HG03342 (cell line): ENCODE measurements around the gene GDAP2.
A peak's percentile ranks its signal among the peaks of the same experiment; 100 is the strongest.
"Not testable (repeated sequence)": the region's sequence is repeated elsewhere in the genome, so short reads cannot be mapped to it uniquely, and the experiment has no call there.

Experiments
- ATAC-seq: cut with Tn5 transposase; IDR thresholded peaks from one replicate; pipeline ENCODE4 v1.9.1; 2021; ENCODE audit warnings: mild to moderate bottlenecking, moderate library complexity; ENCODE audit not compliant: unreplicated experiment

The GDAP2 gene

DNA sequence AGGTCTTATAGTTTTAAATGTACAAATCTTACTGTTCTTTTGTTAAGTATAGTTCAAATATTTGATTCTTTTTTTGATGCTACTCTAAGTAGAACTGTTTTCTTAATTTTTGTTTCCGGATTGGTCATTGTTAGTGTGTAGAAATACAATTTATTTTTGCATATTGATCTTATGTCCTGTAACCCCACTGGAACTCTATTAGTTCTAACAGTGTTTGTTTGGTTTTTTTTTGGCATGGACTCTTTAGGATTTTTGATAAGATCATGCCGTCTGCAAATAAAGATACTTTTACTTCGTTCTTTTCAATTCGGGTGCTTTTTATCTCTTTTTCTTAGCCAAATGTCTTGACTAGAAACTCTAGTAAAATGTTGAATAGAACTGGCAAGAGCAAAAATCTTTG, 26.5 kb downstream of the GDAP2 start:
- no peak for ATAC-seq

GRCh38 chr1:117899801-117900200, 29.6 kb downstream of the GDAP2 start:
- ATAC-seq: no peak

DNA sequence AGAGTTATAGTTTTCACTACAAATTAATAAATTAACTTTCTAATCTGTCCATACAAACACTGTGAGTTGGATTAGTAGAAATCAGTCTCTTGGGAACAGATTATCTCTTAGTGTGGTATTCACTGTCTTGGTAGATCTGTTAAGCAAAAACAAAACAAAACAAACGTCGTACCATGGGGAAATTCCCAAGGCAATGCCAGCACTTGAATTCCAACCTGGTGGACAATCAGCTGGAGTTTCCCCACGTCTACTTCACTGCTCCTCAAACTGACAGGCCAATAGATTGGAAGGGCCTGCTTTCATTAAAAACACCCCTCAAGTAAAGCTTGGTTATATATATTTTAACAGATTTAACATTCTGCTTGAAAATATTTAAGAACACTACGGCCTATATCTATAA, 31.9 kb downstream of the GDAP2 start:
- ATAC-seq: no peak

DNA sequence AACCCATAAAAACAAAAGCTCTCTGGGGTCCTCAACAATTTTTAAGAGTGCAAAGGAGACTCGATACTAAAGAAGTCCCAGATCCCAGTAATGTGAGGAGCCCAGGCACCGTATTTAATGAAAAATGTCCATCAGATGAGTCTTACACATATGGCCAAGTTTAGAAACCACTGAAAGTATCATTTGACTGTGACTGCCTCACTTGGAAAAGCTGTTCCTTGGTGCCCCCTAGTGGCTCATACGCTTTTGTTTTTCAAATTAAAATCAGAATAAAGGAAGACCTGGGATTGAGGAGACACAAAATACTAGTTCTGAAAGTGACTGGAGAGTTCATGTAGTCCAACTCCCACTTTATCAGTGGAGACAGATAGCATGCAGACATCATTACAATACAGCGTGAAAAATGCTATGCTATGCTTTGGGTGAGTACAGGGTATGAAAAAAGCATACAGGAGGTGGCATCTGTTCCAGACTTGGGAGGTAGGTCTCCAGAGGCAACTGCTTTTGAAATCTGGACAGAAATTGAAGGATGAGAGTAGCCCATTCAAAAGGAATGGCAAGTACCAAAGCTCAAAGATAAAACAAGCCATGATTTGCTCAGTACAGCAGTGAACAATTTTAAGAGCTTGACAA, 33.8 kb downstream of the GDAP2 start:
- peak; percentile 93 for ATAC-seq

DNA sequence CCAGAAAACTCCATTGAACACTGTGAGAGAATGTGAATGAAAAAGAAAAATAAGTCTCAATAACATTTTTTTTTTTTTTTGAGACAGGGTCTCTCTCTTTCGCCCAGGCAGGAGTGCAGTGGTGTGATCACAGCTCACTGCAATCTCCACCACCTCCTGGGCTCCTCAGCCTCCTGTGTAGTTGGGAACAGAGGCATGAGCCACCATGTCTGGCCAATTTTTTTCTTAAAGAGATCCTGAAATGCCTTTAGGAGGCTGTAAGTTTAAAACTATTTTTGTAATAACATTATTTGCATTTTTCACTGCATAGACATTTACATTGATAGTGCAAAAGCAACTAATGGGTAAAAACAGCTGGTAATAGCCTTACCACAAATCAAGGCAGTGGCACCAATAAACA, 35.3 kb downstream of the GDAP2 start:
- ATAC-seq: no peak

- ATAC-seq: no peak
These were observed 36.9 kb downstream of the GDAP2 start for GRCh38 chr1:117892512-117892911.

DNA sequence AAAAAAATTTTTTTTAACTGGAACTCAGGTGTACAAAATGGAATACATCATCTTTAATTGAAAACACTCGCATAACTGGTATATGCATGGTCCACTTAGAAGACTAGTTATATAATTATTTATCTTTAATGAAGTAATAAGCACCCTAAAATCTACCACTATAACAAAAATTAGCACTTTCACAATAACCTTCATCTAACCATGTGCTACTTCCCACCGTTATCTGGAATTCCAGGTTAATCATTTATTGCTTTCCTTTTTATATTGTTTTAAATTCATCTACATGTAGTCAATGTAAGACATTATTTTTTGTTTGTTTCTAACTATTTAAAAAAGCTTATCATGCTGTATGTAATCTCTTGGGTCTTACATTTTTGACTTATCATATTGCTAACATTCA, 39.0 kb downstream of the GDAP2 start:
- ATAC-seq: no peak

DNA sequence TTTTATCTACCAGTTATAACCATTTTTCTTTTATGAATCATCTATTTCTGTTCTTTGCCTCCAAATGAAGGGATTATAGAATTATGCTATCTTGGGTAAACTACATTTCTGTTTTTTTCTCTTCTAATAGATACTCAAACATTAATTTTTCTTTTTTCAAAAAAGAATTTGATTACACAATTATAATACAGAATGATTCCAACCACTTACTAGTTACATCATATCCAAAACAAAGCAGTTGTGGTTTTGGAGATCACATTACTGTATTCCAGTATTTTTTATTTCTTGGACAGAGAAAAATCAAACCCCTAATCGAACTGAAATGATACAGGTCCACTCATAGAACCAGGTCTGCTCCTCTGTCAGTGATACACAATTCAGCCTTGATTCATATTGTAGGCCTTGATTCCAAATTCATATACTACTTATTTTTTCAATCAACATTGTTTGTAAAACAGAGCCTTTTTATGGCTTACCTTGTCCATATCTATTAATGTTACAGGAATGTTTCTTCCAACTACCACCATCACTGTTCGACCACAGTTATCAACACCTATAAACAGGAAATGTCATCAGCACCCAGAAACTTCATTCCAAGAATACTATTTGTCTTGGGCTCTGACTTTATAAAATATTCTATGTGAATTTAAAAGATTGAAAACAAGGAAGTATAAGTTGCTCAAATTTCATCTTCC, 43.2 kb downstream of the GDAP2 start:
- ATAC-seq: no peak

- ATAC-seq: no peak
These were observed 45.8 kb downstream of the GDAP2 start for GRCh38 chr1:117883616-117884015.

- ATAC-seq: no peak
These were observed 50.1 kb downstream of the GDAP2 start for GRCh38 chr1:117879284-117879683.

DNA sequence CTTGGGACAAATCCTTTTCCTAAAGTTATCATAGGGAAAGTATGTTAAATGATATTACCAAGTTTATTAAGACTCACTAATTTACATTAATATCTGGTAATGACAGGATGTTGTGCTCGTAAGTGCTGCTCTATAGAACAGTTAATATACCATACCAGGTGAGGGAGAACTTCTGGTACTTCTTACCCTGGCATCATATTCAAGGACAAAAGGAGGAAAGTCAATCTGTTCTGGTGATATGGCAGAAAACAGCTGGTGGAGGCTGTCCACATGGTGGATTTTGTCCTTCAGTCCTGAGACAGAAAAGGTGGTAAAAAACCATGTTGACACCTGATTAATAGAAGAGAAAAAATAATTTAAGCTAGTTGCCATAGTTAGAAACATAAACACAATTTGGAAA, 51.6 kb downstream of the GDAP2 start:
- no peak for ATAC-seq

GRCh38 chr1:117871013-117871412, 58.4 kb downstream of the GDAP2 start:
- no peak for ATAC-seq

- ATAC-seq: no peak
These were observed 67.7 kb downstream of the GDAP2 start for GRCh38 chr1:117861694-117862093.

- no peak for ATAC-seq
These were observed 68.4 kb downstream of the GDAP2 start for GRCh38 chr1:117860896-117861610.

- no peak for ATAC-seq
These were observed 69.5 kb downstream of the GDAP2 start for GRCh38 chr1:117859901-117860300.

DNA sequence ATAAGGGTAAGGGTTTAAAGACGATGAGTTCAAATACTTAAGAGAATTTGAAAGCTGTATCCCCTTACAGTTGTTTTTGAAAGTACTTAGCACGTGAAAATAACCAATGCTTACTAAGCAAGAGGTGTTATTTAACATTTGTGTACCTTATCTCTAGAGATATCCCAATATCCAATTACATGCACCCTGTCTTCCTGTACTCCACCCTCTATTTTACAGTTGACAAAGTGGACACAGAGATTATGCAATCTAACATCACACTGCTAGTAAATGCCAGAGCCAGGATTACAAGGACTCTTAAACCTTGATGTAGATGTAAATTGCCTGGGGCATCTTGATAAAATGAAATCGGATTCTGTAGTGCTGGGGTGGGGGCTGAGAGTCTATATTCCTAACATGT, 72.0 kb downstream of the GDAP2 start:
- no peak for ATAC-seq

GRCh38 chr1:117852853-117853553, 76.4 kb downstream of the GDAP2 start:
- no peak for ATAC-seq

GRCh38 chr1:117851687-117852086, 77.7 kb downstream of the GDAP2 start:
- no peak for ATAC-seq

GRCh38 chr1:117846674-117847425, 82.6 kb downstream of the GDAP2 start:
- no peak for ATAC-seq

DNA sequence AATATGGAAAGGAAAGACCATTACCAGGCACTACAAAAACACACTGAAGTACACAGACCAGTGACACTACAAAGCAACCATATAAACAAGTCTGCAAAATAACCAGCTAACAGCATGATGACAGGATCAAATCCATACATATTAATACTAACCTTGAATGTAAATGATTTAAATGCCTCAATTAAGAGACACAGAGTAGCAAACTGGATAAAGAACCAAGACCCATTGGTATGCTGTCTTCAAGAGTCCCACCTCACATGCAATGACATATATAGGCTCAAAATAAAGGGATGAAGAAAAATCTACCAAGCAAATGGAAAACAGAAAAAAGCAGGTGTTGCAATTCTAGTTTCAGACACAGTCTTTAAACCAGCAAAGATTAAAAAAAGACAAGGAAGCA, 84.9 kb downstream of the GDAP2 start:
- ATAC-seq: not testable (repeated sequence)

DNA sequence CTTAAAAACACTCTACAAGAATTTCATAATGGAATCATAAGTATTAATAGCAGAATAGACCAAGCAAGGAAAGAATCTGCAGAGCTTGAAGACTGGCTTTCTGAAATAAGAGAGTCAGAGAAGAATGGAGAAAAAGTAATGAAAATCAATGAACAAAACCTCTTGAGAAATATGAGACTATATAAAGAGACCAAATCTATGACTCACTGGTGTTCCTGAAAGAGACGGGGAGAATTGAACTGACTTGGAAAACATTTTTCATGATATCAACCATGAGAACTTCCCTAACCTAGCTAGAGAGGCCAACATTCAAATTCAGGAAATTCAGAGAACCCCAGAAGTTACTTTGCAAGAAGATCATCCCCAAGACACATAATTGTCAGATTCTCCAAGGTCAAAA, 85.6 kb downstream of the GDAP2 start:
- no peak for ATAC-seq
